DMS153 (cell line): ENCODE measurements around the gene LSM14A.
"Not testable (repeated sequence)": the region's sequence is repeated elsewhere in the genome, so short reads cannot be mapped to it uniquely, and the experiment has no call there.

Experiments
- DNase-seq: peaks from one replicate; lab custom pipeline; 2025; lab: John Stamatoyannopoulos, UW

LSM14A gene

GRCh38 chr19:34158966-34159365 is 13.3 kb upstream of the LSM14A start:
- DNase-seq = not testable (repeated sequence)

GRCh38 chr19:34159541-34159940 is 12.8 kb upstream of the LSM14A start:
- DNase-seq = not testable (repeated sequence)

- DNase-seq = not testable (repeated sequence)
These were observed 10.4 kb upstream of the LSM14A start for GRCh38 chr19:34161902-34162301.

GRCh38 chr19:34165295-34165738 is 7.0 kb upstream of the LSM14A start:
- DNase-seq = no peak

GRCh38 chr19:34169475-34170199 is 2.7 kb upstream of the LSM14A start:
- DNase-seq = not testable (repeated sequence)

- no peak for DNase-seq
These were observed 796 bp upstream of the LSM14A start for GRCh38 chr19:34171539-34171876.

- DNase-seq = no peak
These were observed 423 bp downstream of the LSM14A start for GRCh38 chr19:34172661-34173192.

- DNase-seq = no peak
These were observed 1.1 kb downstream of the LSM14A start for GRCh38 chr19:34173193-34173956.

GRCh38 chr19:34175173-34175572 is 2.9 kb downstream of the LSM14A start:
- DNase-seq = not testable (repeated sequence)

GRCh38 chr19:34176581-34176980 is 4.3 kb downstream of the LSM14A start:
- no peak for DNase-seq

- DNase-seq = no peak
These were observed 5.9 kb downstream of the LSM14A start for GRCh38 chr19:34178274-34178610.

- DNase-seq = no peak
These were observed 6.8 kb downstream of the LSM14A start for GRCh38 chr19:34179066-34179465.

GRCh38 chr19:34180273-34180672 is 8.0 kb downstream of the LSM14A start:
- no peak for DNase-seq

- no peak for DNase-seq
These were observed 8.4 kb downstream of the LSM14A start for GRCh38 chr19:34180709-34181108.

- no peak for DNase-seq
These were observed 9.0 kb downstream of the LSM14A start for GRCh38 chr19:34181111-34181864.

GRCh38 chr19:34182125-34182524 is 9.8 kb downstream of the LSM14A start:
- DNase-seq = no peak

GRCh38 chr19:34184880-34185491 is 12.7 kb downstream of the LSM14A start:
- no peak for DNase-seq

GRCh38 chr19:34186205-34186604 is 13.9 kb downstream of the LSM14A start:
- no peak for DNase-seq

GRCh38 chr19:34187011-34187410 is 14.7 kb downstream of the LSM14A start:
- no peak for DNase-seq

- DNase-seq = no peak
These were observed 16.1 kb downstream of the LSM14A start for GRCh38 chr19:34188408-34188807.

- DNase-seq = no peak
These were observed 17.1 kb downstream of the LSM14A start for GRCh38 chr19:34189199-34189916.
